ENCODE results near the gene OR4D2. TPM values are rescaled to one million over a fixed set of nuclear protein-coding genes. Genes with fewer than 3 reads are reported as not detected.

The OR4D2 gene
- polyA plus RNA-seq, 1 donor (not counting 4 experiments of a cell fraction or from before 2014, with no cell fraction given), result not detected

DNA sequence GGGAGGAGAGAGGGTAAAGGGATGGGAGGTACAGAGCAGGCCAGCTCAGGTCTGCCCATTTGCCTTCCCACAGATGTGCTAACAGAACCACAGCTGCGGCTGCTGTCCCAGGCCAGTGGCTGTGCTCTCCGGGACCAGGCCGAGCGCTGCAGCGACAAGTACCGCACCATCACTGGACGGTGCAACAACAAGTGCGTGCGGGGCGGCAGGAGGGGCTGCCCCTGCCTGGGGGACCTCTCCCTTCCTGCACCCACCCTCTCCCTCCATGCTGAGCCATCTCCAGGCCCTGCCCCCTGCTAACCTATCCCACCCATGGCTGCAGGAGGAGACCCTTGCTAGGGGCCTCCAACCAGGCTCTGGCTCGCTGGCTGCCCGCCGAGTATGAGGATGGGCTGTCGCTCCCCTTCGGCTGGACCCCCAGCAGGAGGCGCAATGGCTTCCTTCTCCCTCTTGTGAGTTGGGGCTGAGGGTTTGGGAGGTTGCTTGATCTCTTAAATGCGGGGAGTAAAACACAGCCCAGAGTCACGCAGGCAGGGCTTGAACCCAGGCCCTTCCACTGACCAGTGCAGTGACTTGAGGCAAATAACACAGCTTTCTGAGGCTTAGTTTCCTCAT is 27.0 kb downstream of the OR4D2 start:
- Histone ChIP-seq H2AFZ (ENCODE audit: control insufficient read depth, low read length) (no peak overlapping the region), H3K9me3 (ENCODE audit: control insufficient read depth, low read depth, low read length) (no peaks in the 10 kb centered on the region), H3K4me3 (ENCODE audit: control insufficient read depth in 2 of 3, extremely low read depth in 1 of 3, insufficient read depth in 2 of 3, low read depth in 1 of 3, low read length in 3 of 3) (no peak overlapping the region), H3K79me2 (ENCODE audit: control insufficient read depth, insufficient read depth, low read length) (no peaks in the 10 kb centered on the region), H3K27ac (ENCODE audit: control insufficient read depth, insufficient read depth, low read length) (no peak overlapping the region), H3K4me1 (ENCODE audit: control insufficient read depth, extremely low read depth, insufficient read depth, low read length) (peaks cover 9% of the 10 kb centered on the region), H3K9ac (ENCODE audit: control insufficient read depth, extremely low read depth, insufficient read depth, low read length) (no peak overlapping the region), H3K9me1 (ENCODE audit: control insufficient read depth, extremely low read depth, insufficient read depth, low read length) (no peaks in the 10 kb centered on the region), H3K27me3 (ENCODE audit: control insufficient read depth, extremely low read depth, insufficient read depth, low read length) (no peaks in the 10 kb centered on the region), H3K4me2 (ENCODE audit: control insufficient read depth, extremely low read depth, insufficient read depth, low read depth, low read length) (no peak overlapping the region), H3K36me3 (ENCODE audit: control insufficient read depth in 2 of 2, extremely low read depth in 1 of 2, insufficient read depth in 2 of 2, low read length in 2 of 2) (no peaks in the 10 kb centered on the region), H4K20me1 (ENCODE audit: control insufficient read depth, extremely low read depth, insufficient read depth, low read length) (no peaks in the 10 kb centered on the region)
- TF ChIP-seq EZH2 (IDR thresholded peaks at IDR 0.05; ENCODE audit: low read length), result no peak
- TF ChIP-seq, protein P1, sequence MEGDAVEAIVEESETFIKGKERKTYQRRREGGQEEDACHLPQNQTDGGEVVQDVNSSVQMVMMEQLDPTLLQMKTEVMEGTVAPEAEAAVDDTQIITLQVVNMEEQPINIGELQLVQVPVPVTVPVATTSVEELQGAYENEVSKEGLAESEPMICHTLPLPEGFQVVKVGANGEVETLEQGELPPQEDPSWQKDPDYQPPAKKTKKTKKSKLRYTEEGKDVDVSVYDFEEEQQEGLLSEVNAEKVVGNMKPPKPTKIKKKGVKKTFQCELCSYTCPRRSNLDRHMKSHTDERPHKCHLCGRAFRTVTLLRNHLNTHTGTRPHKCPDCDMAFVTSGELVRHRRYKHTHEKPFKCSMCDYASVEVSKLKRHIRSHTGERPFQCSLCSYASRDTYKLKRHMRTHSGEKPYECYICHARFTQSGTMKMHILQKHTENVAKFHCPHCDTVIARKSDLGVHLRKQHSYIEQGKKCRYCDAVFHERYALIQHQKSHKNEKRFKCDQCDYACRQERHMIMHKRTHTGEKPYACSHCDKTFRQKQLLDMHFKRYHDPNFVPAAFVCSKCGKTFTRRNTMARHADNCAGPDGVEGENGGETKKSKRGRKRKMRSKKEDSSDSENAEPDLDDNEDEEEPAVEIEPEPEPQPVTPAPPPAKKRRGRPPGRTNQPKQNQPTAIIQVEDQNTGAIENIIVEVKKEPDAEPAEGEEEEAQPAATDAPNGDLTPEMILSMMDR (optimal IDR thresholded peaks at IDR 0.05 in 1 of 3, IDR thresholded peaks at IDR 0.05 in 1 of 3, conservative IDR thresholded peaks at IDR 0.05 in 1 of 3; ENCODE audit: extremely low read depth in 1 of 3, insufficient read depth in 2 of 3, low read length in 3 of 3), result no peak
- no peak for FAIRE-seq
- DNase-seq (ENCODE audit: low read depth, low spot score), result no peak
- dilution Hi-C loops (cut with MboI; ENCODE audit: extremely low pct_ligation_motif_present, low sequenced_read_pairs), result no loop called here

DNA sequence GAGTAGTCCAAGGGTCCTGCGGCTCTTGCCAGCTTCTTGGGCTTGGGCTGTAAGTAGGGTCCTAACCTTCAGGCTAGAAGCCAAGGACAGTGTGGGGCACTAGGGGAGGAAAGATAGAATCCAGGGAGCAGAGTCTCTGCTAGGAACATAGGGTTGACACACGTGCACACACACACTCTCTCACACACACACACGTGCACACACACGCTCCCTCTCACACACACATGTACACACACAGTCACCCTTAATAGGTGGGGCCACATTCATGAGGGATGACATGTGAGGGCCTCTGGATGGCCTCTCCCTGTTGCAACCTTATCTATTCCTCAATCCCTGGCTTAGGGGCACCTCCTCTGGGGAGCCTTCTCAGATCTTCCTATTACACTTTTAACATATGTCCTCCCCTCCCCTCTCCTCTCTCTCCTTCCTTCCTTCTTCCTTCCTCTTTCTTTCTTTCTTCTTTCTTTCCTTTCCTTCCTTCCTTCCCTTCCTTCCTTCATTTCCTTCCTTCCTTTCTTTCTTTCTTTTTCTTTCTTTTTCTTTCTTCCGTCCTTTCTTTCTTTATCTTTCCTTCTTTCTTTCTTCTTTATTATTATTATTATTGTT is 28.8 kb downstream of the OR4D2 start:
- TF ChIP-seq, protein P1 (optimal IDR thresholded peaks at IDR 0.05 in 1 of 3, IDR thresholded peaks at IDR 0.05 in 1 of 3, conservative IDR thresholded peaks at IDR 0.05 in 1 of 3; ENCODE audit: extremely low read depth in 1 of 3, insufficient read depth in 2 of 3, low read length in 3 of 3), result no peak
- no peak for TF ChIP-seq EZH2 (IDR thresholded peaks at IDR 0.05; ENCODE audit: low read length)
- Histone ChIP-seq H3K4me2 (ENCODE audit: control insufficient read depth, extremely low read depth, insufficient read depth, low read depth, low read length) (no peak overlapping the region), H3K27me3 (ENCODE audit: control insufficient read depth, extremely low read depth, insufficient read depth, low read length) (no peaks in the 10 kb centered on the region), H3K9me1 (ENCODE audit: control insufficient read depth, extremely low read depth, insufficient read depth, low read length) (no peaks in the 10 kb centered on the region), H3K4me3 (ENCODE audit: control insufficient read depth in 2 of 3, extremely low read depth in 1 of 3, insufficient read depth in 2 of 3, low read depth in 1 of 3, low read length in 3 of 3) (no peak overlapping the region), H3K79me2 (ENCODE audit: control insufficient read depth, insufficient read depth, low read length) (no peaks in the 10 kb centered on the region), H3K36me3 (ENCODE audit: control insufficient read depth in 2 of 2, extremely low read depth in 1 of 2, insufficient read depth in 2 of 2, low read length in 2 of 2) (no peaks in the 10 kb centered on the region), H4K20me1 (ENCODE audit: control insufficient read depth, extremely low read depth, insufficient read depth, low read length) (no peaks in the 10 kb centered on the region), H3K27ac (ENCODE audit: control insufficient read depth, insufficient read depth, low read length) (no peak overlapping the region), H3K4me1 (ENCODE audit: control insufficient read depth, extremely low read depth, insufficient read depth, low read length) (no peaks in the 10 kb centered on the region), H3K9ac (ENCODE audit: control insufficient read depth, extremely low read depth, insufficient read depth, low read length) (no peak overlapping the region), H2AFZ (ENCODE audit: control insufficient read depth, low read length) (no peak overlapping the region), H3K9me3 (ENCODE audit: control insufficient read depth, low read depth, low read length) (no peaks in the 10 kb centered on the region)
- FAIRE-seq, result no peak
- dilution Hi-C loops (cut with MboI; ENCODE audit: extremely low pct_ligation_motif_present, low sequenced_read_pairs), result no loop called here
- DNase-seq (ENCODE audit: low read depth, low spot score), result no peak

Measured in keratinocyte (primary cell).